NCI-H1930 (cell line): ENCODE results near the gene TXN.

Experiments
- DNase-seq, 2 experiments: peaks; one replicate each; lab custom pipeline; 2025; lab: John Stamatoyannopoulos, UW

TXN gene

DNA sequence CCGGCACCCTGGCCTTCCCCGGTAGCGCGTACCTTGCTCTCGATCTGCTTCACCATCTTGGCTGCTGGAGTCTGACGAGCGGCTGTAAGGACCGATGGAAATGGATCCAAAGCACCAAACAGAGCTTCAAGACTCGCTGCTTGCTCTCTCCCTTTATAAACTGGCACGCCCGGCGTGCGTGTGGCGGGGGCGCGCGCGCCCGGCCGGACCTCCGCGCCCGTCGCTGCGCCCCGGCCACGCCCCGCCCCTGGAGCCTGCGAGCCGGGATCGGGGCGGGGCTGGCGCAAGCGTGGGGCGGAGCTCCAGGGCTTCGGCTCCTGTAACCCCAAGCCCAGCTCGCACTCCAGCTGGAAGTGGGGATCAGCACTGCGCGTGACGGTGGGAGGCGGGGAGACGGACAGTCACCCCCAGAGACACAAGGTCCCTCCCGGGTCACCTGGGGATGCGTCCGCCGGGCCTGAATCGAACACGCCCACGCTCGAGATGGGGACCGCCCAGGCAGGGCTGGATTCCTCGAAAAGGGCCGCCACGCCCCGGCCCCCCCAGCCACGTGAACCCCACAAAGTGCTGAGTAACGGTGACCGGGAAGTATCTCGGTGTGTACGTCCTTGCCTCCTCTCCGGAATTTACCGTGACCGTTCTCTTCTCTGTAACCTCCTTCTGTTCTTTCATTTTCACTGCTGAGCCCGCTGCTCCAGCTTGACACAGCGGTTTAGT lies at the start of gene TXN:
Gene TXN, minus strand, starts transcription at position 128 of the 717 bp plus-strand sequence. Its CDS starts 72 bp downstream, at position 56.
- DNase-seq, result peak; percentile 53 to 77

DNA sequence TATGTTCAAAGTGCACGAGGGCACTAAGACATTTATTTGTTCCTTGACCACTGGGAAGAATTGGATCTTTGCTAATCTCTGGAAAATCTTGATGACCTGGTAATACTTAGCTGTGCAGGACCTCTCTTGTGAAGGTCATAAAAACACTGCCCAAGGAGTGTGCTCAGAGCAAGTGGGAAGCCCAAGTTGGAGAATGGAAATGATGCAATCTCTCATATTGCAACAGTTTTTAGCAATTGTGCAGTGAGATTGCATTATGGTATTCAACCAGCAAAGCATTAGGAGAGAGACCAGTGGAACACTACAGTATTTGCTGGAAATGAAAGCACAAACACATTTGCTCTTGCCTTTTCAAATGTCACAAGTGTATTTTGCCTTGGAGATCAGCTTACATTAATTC lies 46.8 kb upstream of the TXN start:
- no peak for DNase-seq

DNA sequence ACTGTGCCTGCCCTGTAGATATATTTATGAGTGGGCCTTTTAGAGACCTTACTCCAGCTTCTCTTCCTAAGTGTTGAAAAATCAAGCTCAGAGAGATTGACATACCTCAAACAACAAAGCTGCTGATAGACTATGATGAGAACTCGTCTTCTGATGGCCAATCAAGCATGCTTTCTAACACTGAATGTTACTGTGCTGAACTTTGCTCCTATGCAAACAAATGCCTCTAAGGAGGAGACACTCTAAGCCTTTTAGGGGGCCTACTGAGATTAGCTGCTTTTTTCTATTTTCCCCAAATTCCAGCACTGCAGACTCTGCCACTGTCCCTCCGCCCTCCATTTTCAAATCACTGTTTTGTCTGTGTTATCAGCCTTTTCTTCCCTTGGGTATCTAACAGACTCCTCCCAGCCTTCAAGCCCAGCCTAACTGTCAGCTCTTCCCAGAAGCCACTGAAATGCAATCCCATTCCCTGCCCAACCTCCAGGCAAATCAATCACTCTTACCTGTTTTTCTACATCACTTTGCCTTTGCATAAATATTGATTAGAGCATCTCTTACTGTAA lies 41.8 kb upstream of the TXN start:
- no peak for DNase-seq

DNA sequence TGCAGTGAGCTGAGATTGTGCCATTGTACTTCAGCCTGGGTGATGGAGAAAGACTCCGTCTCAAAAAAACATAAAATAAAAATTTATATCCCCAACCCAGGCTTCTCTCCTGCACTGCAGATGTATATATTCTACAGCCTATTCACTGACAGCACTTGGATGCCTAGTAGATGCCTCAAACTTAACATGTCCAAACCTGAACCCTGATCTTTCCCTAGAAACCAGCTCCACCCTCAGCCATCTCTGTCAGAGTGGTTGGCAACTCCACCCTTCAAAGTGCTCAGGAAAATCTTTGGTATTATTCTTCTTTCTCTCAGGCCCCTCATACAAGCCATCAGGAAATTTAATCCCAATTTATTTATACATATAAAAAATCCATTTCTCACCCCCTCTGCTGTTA lies 36.9 kb upstream of the TXN start:
- no peak for DNase-seq

DNA sequence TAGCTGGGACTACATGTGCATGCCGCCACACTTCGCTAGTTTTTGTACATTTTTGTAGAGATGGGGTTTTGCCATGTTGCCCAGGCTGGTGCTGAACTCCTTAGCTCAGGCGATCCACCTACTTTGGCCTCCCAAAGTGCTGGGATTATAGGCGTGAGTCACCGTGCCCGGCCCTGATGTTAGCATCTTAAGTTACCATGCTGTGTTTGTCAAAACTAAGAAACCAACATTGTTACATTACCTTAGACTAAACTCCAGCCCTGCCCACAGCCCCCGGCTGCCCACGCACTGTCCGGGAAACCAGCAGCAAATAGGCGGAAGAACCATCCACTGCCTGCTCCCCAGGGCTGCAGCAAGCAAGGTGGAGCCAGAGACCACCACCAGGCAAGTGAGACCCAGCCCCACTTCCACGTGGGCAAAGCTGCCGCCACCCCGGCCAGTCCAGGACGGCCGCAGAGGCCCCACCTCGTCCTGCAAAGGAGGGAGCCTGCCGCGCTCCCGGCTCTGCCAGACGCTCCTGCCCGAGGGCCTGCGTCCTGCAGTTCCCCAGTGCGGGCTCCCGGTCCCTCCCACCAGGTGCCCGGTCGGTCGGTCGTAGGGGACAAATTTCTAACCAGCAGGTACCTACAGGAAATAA lies 35.7 kb upstream of the TXN start:
- no peak for DNase-seq

DNA sequence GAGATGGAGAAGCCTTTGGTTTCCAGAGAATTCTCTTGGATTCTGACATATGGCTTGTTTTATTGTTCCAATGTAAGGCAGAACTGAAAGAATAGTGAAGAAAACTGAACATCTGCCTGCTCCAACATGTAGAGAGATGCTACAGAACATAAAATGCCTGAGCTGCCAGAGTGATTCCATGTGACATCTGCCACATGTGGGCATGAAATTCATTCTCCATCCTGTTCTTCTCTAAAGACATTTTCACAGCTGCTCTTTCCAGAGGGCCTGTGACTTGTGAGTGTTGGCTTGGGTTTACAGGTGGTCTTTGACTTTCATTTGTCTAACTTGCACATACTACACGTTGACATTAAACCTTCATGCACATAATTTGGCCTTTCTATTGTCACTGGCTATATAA lies 33.7 kb upstream of the TXN start:
- DNase-seq, result no peak

DNA sequence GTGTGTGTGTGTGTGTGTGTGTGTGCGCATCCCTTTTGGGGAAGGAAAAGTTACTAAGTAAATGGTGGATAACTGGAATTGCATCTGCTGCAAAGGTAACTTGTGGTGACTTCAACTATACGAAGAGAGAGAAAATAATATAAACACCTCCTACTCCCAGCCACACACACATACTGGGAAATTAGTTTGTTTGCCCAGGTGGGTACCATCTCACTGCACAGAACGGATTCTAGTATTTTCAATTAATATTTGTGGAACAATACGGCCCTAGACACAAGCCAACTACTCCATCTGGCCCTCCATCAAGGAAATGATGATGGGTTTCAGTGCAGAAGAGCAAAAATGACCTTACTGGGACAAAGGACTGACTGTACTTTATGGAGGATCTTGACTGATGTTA lies 32.2 kb upstream of the TXN start:
- no peak for DNase-seq

DNA sequence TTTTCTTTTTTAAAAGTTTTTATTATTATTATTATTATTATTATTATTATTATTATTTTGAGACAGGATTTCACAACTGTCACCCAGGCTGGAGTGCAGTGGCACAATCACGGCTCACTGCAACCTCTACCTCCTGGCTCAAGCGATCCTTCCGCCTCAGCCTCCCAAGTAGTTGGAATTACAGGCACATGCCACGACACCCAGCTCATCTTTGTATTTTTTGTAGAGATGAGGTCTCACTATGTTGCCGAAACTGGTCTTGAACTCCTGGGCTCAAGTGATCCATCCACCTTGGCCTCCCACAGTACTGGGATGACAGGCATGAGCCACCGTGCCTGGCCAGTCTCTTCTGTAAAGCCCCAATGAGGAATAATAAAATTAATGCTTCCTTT lies 31.0 kb upstream of the TXN start:
- DNase-seq, result no peak

DNA sequence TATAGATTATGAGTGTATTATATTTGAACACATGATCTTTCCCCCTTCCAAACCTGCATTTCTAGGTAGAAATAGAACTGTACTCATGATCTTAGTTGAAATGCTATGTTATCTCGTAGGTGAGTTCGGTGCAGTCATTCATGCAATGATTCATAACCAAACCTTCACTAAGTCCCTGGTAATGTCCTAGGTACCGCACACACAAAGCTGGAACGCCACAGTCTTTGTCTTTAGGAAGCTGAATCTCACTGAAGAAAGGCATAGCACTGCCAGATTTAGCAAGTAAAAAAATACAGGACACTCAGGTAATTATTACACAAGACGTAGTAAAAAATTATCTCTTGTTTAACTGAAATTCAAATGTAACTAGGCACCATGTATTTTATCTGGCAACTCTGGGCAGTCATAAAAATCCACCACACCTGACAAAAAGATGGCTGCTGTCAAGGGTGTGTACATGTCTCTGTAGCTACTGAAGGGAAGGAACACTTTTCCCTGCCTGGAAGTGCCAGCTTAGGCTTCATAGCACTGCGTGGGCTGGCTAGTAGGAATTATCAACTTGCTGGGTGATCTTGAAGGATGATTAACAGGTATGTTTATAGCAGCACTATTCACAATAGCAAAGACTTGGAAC lies 28.0 kb upstream of the TXN start:
- DNase-seq, result no peak

DNA sequence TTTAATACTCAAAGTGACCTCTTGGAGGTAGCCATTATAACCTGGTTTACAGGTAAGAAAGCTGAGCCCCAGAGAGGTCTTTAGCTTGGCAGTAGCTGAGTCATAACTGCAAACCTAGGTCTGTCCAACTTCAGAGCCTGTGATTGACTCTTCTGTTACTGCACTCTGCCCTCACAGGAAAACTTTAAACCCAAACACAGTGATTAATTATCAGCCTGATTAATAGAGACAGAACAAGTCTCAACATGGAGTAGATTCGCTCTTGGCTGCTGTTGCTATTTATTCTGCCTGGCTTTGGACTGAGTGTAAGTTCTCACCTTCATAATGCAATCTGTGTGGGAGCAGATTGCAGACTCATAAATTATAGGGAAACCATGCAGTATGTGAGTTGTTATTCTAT lies 27.4 kb upstream of the TXN start:
- DNase-seq, result no peak

DNA sequence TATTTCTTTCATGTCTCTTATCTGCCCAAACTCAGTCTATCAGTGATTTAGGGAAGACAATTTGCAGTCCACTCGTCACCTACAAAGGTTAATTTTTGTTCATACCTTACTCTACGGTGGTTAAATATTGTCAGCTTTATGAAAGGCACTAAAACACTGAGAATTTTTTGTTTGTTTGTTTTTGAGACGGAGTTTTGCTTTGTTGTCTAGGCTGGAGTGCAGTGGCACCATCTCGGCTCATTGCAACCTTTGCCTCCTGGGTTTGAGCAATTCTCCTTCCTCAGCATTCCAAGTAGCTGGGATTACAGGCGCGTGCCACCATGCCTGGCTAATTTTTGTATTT lies 26.4 kb upstream of the TXN start:
- DNase-seq, result no peak

DNA sequence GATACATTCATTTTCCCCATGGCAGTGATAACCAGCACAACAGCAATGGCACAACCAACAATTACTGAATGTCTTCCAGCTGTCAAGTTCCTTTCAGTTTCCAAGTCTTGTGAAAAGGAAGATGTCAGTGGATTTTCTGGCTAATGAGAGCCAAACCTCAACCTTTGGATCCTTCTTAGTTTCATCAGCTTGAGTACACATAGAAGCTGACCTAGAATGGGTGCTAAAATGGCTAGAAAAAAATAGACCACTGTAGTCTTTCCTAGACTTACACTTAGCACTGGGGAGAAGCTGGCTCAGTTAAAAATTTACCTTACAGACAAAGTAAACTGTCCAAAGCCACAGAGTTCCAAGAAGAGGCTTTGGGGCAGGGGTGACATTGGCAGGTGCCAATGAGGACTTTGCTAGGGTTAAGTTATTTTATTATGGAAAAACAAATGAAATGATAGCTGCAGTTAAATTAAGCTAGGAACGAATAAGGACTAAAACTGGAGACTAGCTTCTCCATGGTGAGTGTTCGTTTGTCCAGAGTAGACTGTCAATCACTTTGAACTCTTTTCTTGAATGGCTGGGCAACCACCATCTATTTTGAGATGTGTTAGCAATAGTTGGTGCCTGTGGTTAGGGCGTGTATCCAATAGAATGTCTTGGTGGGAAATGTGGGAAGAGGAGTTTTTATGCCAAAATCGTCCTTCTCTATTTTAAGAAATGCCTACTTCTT lies 25.9 kb upstream of the TXN start:
- DNase-seq, result no peak

DNA sequence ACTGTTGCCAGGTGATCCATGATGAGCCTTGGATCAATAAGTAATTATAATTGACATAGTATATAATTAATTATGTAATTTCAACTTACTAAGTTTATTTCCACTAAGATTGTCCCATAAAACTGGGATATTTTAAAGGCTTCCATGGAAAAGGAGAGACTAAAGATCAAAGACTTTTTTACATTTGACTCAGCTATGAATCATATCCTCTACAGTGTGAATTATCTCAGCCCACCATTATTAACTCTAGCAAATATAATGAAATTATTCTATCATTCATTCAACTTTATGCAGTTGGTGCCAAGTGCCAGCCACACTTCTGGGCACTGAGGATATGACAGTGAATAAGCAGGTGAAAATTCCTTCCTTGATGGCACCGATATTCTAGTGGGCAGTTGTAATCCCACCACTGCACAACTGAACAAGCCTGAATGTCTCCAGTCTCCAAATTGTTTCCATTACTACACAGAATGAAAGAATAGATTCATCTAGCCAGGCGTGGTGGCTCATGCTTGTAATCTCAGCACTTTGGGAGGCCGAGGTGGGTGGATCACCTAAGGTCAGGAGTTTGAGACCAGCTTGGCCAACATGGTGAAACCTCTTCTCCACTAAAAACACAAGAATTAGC lies 21.9 kb upstream of the TXN start:
- DNase-seq, result no peak

DNA sequence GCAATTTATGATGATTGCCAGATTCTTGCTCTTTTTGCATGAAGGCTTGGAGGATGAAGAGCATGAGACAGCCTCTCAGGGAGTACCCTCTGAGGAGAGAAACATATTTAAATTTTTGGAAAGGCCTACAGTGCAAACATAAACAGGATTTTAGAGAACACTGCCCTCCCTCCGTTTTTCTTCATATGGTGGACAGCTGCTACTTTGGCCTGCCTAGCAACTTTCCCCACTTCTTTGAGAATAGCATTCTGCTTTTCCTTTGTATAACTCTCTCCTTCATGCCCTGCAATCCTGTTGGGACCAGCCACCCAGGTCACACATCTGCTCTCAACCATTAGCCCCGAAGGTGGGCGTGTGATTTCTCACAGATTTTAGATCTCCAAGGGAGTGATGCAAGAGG lies 20.5 kb upstream of the TXN start:
- no peak for DNase-seq

DNA sequence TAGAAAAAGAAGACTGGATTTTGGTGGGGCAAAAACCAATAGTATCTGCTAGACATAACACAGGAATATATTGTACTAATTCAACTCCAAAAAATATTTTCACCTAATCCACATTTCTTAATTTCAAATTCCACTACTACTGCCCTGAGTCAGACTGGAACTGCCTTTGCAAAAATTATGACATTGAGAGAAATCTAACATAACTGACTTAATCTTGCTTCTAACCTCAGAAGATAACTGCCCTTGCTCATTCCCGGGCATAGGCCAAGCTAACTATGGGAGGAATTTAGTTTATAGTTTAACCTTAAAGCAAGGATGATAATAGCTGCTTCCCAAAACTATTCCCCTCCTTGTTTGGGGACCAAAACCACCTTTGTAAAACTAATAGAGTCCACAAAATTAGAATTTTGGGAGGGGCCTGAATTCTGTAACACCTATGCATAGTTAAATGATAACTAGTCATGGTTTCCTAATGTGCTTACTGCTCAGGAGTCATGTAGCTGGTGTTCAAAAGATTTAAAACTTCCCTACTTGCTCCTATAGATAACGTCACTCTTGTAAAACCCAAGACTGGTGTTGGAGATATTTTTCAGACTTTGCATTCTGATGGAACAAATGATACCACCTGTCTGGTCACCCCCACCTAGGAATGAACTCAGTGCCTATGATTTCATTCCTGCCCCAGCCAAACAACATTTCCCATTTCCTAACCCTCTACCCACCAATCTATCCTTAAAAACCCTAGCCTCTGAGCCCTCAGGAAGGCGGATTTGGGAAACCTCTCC lies 14.1 kb upstream of the TXN start:
- no peak for DNase-seq

DNA sequence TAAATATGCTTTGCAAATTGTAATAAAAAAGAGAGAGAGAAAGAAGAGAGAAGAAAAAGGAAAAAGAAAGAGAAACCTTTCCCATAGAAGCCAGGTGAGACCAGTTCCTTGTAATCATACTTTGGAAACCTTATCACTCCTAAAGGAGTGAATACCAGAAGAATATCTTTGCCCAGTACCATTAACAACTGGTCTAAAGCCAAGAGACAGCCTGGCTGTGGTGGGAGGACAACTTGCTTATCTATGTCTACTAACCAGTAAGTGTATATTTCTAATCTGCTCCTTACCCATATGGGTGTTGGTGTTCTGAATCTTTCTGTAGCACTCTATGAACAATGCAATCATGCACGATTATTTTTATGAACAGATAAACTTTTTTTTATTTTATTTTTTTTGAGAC lies 10.5 kb upstream of the TXN start:
- no peak for DNase-seq

DNA sequence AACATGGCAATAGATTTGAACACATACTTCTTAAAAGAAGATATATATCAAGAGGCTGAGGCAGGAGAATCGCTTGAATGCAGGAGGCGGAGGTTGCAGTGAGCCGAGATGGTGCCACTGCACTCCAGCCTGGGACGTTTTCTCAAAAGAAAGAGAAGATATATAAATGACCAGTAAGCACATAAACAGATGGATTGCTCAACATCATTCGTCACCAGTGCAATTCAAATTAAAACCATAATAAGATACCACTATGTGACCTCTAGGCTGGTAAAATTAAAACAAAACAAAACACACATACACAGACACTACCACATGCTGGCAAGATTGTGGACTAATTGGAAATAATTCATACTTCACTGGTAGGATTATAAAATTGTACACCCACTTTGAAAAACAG lies 5.3 kb upstream of the TXN start:
- no peak for DNase-seq

DNA sequence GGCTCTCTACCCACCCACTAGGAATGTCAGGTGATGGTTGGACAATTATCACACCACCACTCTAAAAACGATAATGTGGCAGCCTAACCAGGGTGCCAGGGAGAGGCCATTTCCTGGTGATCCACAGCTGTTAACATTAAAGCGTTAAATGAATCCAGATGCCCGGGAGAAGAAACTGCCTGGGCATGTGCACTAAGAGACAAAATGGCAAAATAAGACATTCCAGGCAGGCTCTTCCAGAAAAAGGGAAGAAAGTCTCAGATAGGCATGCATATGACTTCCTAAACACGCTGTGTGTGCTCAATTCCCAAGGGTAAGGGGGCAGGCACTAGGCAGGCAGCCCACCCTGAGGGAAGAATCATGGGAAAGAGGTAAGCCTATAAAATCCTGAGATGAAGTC lies 4.6 kb upstream of the TXN start:
- no peak for DNase-seq

DNA sequence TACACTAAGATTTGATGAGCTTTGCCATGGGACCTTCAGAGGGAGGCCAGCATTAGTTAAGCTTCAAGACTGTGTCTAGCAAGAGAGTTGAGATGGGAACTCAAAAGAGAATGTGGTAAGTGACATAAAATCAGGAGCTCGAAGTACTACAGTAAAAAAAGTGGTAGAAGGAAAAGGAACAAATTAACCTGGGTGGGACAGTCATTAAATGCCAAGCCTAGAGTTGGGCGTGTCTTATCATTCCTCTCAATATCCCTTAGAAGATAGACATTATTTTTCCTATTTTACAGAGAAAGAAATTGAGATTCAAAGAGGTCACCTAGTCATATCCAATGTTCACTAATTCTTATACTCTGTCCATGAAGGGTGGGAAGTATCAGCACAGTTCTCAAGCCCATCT lies 3.3 kb upstream of the TXN start:
- DNase-seq, result no peak

DNA sequence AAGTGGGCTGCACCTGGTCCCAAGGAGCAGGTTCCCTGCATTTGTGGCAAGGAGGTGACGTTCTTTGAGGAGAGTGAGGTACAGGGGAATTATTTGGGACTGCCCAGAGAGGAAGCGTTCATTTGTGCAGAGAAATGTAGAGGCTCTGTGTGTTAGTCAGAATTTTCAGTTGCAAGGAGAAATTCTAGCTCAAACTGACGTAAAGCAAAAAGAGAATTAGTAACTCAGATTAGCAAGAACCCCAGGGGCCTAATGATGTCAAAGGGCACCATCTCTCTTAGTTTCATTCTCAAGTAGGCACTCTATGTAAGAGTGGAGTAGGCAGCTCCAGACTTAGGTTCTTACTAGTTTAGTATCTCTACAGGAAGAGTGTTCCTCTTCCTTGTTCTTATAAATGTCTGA lies 2.4 kb upstream of the TXN start:
- no peak for DNase-seq

DNA sequence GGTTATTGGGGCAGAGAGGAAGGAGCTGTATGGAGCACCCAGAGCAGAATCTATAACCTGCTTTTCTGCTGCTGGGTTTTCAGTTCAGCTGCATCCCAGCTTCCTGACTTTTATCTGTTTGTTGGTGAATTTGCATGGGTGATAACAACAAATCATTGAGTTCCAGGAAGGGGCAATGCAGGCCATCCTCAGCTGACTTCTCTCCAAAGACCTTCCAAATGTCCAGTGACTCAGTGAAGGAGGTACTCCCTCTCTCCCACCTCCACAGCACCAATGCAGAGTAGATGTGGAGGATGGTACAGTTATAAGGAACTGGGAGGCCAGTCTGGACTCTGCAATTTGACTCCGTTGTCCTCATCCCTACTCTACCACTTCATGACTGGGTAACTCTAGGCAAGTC lies 1.6 kb upstream of the TXN start:
- no peak for DNase-seq
